ENCODE measurements around the gene THRA. TPM values are rescaled to one million over a fixed set of nuclear protein-coding genes. Genes with fewer than 3 reads are reported as not detected.
A peak's percentile ranks its signal among the peaks of the same experiment; 100 is the strongest.

THRA gene
- polyA plus RNA-seq, 1 of the 3 experiments (the other 2 are of a cell fraction): 23.1 TPM

DNA sequence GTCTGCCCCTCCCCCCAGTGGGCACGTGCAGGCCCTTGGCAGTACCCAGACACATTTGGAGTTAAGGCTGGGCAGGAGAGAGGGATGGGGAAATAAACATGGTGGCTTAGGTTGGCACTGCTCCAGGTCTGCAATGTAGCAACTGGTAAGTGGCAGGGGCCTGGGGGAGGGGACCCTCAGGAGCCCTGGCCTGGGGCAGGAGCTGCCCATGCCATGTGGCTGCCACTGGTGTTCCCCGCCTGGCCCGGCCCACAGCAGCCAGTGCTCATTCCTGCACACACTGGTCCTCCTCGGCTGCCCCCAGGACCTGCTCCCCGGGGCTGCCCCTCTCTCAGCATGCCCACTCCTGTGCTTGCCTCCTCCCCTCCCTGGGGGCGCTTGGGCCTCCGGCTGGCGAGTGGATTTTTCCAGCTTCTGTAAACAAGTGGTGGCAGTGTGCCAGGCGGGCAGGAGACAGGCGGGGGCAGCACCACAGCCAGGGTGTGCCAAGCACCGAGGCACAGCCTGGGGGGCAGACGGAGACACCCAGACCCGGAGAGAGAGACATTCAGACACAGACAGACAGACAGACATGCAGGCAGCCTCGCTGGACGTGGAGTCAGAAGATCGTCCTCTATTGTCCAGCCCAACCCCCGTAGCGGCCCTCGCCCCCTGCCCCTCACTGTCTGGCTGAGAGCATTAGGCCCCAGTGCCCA is 9.4 kb downstream of the THRA start (continued):
- TF ChIP-seq, protein P1, sequence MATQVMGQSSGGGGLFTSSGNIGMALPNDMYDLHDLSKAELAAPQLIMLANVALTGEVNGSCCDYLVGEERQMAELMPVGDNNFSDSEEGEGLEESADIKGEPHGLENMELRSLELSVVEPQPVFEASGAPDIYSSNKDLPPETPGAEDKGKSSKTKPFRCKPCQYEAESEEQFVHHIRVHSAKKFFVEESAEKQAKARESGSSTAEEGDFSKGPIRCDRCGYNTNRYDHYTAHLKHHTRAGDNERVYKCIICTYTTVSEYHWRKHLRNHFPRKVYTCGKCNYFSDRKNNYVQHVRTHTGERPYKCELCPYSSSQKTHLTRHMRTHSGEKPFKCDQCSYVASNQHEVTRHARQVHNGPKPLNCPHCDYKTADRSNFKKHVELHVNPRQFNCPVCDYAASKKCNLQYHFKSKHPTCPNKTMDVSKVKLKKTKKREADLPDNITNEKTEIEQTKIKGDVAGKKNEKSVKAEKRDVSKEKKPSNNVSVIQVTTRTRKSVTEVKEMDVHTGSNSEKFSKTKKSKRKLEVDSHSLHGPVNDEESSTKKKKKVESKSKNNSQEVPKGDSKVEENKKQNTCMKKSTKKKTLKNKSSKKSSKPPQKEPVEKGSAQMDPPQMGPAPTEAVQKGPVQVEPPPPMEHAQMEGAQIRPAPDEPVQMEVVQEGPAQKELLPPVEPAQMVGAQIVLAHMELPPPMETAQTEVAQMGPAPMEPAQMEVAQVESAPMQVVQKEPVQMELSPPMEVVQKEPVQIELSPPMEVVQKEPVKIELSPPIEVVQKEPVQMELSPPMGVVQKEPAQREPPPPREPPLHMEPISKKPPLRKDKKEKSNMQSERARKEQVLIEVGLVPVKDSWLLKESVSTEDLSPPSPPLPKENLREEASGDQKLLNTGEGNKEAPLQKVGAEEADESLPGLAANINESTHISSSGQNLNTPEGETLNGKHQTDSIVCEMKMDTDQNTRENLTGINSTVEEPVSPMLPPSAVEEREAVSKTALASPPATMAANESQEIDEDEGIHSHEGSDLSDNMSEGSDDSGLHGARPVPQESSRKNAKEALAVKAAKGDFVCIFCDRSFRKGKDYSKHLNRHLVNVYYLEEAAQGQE (IDR thresholded peaks at IDR 0.05; ENCODE audit: low read depth, low read length): no peak
- TF ChIP-seq GABPA (IDR thresholded peaks at IDR 0.05; ENCODE audit: low read depth): no peak
- no peak for TF ChIP-seq FOSL2 (IDR thresholded peaks at IDR 0.05; ENCODE audit: borderline replicate concordance, low read depth)
- TF ChIP-seq SMC3 (IDR thresholded peaks at IDR 0.05; ENCODE audit: low read depth, low read length): no peak
- no peak for TF ChIP-seq RAD21 (IDR thresholded peaks at IDR 0.05; ENCODE audit: low read length)
- TF ChIP-seq TCF12 (IDR thresholded peaks at IDR 0.05): 0 out of 2 replicates have a peak, but pooled peaks have one; percentile 2
- TF ChIP-seq CHD2 (IDR thresholded peaks at IDR 0.05; ENCODE audit: low read length, partially characterized antibody): peak; percentile 81
- TF ChIP-seq TEAD4 (IDR thresholded peaks at IDR 0.05; ENCODE audit: borderline replicate concordance, insufficient read depth): no peak
- TF ChIP-seq, protein P2, sequence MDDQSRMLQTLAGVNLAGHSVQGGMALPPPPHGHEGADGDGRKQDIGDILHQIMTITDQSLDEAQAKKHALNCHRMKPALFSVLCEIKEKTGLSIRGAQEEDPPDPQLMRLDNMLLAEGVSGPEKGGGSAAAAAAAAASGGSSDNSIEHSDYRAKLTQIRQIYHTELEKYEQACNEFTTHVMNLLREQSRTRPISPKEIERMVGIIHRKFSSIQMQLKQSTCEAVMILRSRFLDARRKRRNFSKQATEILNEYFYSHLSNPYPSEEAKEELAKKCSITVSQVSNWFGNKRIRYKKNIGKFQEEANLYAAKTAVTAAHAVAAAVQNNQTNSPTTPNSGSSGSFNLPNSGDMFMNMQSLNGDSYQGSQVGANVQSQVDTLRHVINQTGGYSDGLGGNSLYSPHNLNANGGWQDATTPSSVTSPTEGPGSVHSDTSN (IDR thresholded peaks at IDR 0.05): no peak
- TF ChIP-seq, protein P3, sequence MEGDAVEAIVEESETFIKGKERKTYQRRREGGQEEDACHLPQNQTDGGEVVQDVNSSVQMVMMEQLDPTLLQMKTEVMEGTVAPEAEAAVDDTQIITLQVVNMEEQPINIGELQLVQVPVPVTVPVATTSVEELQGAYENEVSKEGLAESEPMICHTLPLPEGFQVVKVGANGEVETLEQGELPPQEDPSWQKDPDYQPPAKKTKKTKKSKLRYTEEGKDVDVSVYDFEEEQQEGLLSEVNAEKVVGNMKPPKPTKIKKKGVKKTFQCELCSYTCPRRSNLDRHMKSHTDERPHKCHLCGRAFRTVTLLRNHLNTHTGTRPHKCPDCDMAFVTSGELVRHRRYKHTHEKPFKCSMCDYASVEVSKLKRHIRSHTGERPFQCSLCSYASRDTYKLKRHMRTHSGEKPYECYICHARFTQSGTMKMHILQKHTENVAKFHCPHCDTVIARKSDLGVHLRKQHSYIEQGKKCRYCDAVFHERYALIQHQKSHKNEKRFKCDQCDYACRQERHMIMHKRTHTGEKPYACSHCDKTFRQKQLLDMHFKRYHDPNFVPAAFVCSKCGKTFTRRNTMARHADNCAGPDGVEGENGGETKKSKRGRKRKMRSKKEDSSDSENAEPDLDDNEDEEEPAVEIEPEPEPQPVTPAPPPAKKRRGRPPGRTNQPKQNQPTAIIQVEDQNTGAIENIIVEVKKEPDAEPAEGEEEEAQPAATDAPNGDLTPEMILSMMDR (IDR thresholded peaks at IDR 0.05): no peak
- peak; percentile 35; the same call in 1 of the 2 replicates for TF ChIP-seq GATA2 (CRISPR knock-in tag; IDR thresholded peaks at IDR 0.05)
- TF ChIP-seq, protein P4, sequence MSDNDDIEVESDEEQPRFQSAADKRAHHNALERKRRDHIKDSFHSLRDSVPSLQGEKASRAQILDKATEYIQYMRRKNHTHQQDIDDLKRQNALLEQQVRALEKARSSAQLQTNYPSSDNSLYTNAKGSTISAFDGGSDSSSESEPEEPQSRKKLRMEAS (IDR thresholded peaks at IDR 0.05; ENCODE audit: low read depth): 0 out of 2 replicates have a peak, but pooled peaks have one; percentile 41
- no peak for TF ChIP-seq ELF1 (IDR thresholded peaks at IDR 0.05)
- TF ChIP-seq JUND (IDR thresholded peaks at IDR 0.05): no peak
- no peak for TF ChIP-seq SIN3A (IDR thresholded peaks at IDR 0.05; ENCODE audit: borderline replicate concordance, low read depth, low read length)
- no peak for TF ChIP-seq FOXM1 (IDR thresholded peaks at IDR 0.05; ENCODE audit: low read depth)
- no peak for TF ChIP-seq TAF1 (IDR thresholded peaks at IDR 0.05; ENCODE audit: borderline replicate concordance, low read depth, low read length)
- TF ChIP-seq, protein P5, sequence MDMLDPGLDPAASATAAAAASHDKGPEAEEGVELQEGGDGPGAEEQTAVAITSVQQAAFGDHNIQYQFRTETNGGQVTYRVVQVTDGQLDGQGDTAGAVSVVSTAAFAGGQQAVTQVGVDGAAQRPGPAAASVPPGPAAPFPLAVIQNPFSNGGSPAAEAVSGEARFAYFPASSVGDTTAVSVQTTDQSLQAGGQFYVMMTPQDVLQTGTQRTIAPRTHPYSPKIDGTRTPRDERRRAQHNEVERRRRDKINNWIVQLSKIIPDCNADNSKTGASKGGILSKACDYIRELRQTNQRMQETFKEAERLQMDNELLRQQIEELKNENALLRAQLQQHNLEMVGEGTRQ (IDR thresholded peaks at IDR 0.05; ENCODE audit: borderline replicate concordance, low read depth, low read length): peak; percentile 15; the same call in 1 of the 2 replicates
- TF ChIP-seq MXI1 (IDR thresholded peaks at IDR 0.05; ENCODE audit: low read depth, low read length): peak; percentile 60; the same call in 1 of the 2 replicates

Data from SK-N-SH (cell line).